ENCODE measurements around the gene MAP10. TPM values are rescaled to one million over a fixed set of nuclear protein-coding genes. Genes with fewer than 3 reads are reported as not detected.
A peak's percentile ranks its signal among the peaks of the same experiment; 100 is the strongest.

MAP10 gene
- total and polyA plus RNA-seq, 2 donors (not counting 1 experiment from before 2014, with no cell fraction given), result 0.98 to 2.6 TPM

GRCh38 chr1:232834066-232834465 is 28.9 kb downstream of the MAP10 start:
- Histone ChIP-seq H3K4me3 (replicated peaks in 1 of 4; ENCODE audit: control extremely low read depth in 1 of 4, insufficient read depth in 1 of 4, low read depth in 3 of 4, low read length in 4 of 4) (no peak overlapping the region), H3K27me3 (ENCODE audit: control insufficient read depth, insufficient read depth, low read length) (no peaks in the 10 kb centered on the region), H3K4me1 (ENCODE audit: control insufficient read depth, extremely low read depth, insufficient read depth, low read length) (no peaks in the 10 kb centered on the region), H3K9ac (ENCODE audit: insufficient read depth, low read length) (no peak overlapping the region), H2AFZ (ENCODE audit: low read length) (no peak overlapping the region), H3K36me3 (ENCODE audit: control insufficient read depth, insufficient read depth, low read length) (no peaks in the 10 kb centered on the region), H3K4me2 (ENCODE audit: extremely low read depth, insufficient read depth, low read length) (no peak overlapping the region), H3K79me2 (ENCODE audit: control insufficient read depth, insufficient read depth, low read length) (no peaks in the 10 kb centered on the region), H4K20me1 (ENCODE audit: control insufficient read depth, extremely low read depth, insufficient read depth, low read length) (no peaks in the 10 kb centered on the region), H3K27ac (ENCODE audit: insufficient read depth, low read length) (no peak overlapping the region), H3K9me3 (ENCODE audit: control insufficient read depth, insufficient read depth, low read depth, low read length) (no peaks in the 10 kb centered on the region)
- TF ChIP-seq CTCF (conservative IDR thresholded peaks at IDR 0.05 in 1 of 2, IDR thresholded peaks at IDR 0.05 in 1 of 2; ENCODE audit: low read depth in 1 of 2, low read length in 2 of 2) (no peak), EZH2 (IDR thresholded peaks at IDR 0.05; ENCODE audit: low read length, missing control alignments) (no peak)
- DNase-seq (ENCODE audit: low read depth in 2 of 2), result peak in 1 of 2 donors; percentile 29

GRCh38 chr1:232835166-232835565 is 29.9 kb downstream of the MAP10 start:
- Histone ChIP-seq H2AFZ (ENCODE audit: low read length) (no peak overlapping the region), H4K20me1 (ENCODE audit: control insufficient read depth, extremely low read depth, insufficient read depth, low read length) (no peaks in the 10 kb centered on the region)

GRCh38 chr1:232837087-232837486 is 31.9 kb downstream of the MAP10 start:
- Histone ChIP-seq H3K27ac (ENCODE audit: insufficient read depth, low read length) (no peak overlapping the region), H3K4me2 (ENCODE audit: extremely low read depth, insufficient read depth, low read length) (no peak overlapping the region), H3K27me3 (ENCODE audit: control insufficient read depth, insufficient read depth, low read length) (no peaks in the 10 kb centered on the region), H2AFZ (ENCODE audit: low read length) (no peak overlapping the region), H3K4me1 (ENCODE audit: control insufficient read depth, extremely low read depth, insufficient read depth, low read length) (no peaks in the 10 kb centered on the region), H3K4me3 (replicated peaks in 1 of 4; ENCODE audit: control extremely low read depth in 1 of 4, insufficient read depth in 1 of 4, low read depth in 3 of 4, low read length in 4 of 4) (no peak overlapping the region), H3K9me3 (ENCODE audit: control insufficient read depth, insufficient read depth, low read depth, low read length) (no peaks in the 10 kb centered on the region), H3K36me3 (ENCODE audit: control insufficient read depth, insufficient read depth, low read length) (no peaks in the 10 kb centered on the region), H3K9ac (ENCODE audit: insufficient read depth, low read length) (no peak overlapping the region), H4K20me1 (ENCODE audit: control insufficient read depth, extremely low read depth, insufficient read depth, low read length) (no peaks in the 10 kb centered on the region), H3K79me2 (ENCODE audit: control insufficient read depth, insufficient read depth, low read length) (no peaks in the 10 kb centered on the region)
- peak; percentile 8 to 36 for DNase-seq (ENCODE audit: low read depth in 2 of 2)
- TF ChIP-seq EZH2 (IDR thresholded peaks at IDR 0.05; ENCODE audit: low read length, missing control alignments) (no peak), CTCF (conservative IDR thresholded peaks at IDR 0.05 in 1 of 2, IDR thresholded peaks at IDR 0.05 in 1 of 2; ENCODE audit: low read depth in 1 of 2, low read length in 2 of 2) (no peak)

More at GRCh38 chr1:232835166-232835565, 29.9 kb downstream of the MAP10 start:
- Histone ChIP-seq H3K4me3 (replicated peaks in 1 of 4; ENCODE audit: control extremely low read depth in 1 of 4, insufficient read depth in 1 of 4, low read depth in 3 of 4, low read length in 4 of 4) (no peak overlapping the region), H3K9me3 (ENCODE audit: control insufficient read depth, insufficient read depth, low read depth, low read length) (no peaks in the 10 kb centered on the region), H3K27me3 (ENCODE audit: control insufficient read depth, insufficient read depth, low read length) (no peaks in the 10 kb centered on the region), H3K79me2 (ENCODE audit: control insufficient read depth, insufficient read depth, low read length) (no peaks in the 10 kb centered on the region), H3K27ac (ENCODE audit: insufficient read depth, low read length) (no peak overlapping the region), H3K4me1 (ENCODE audit: control insufficient read depth, extremely low read depth, insufficient read depth, low read length) (no peaks in the 10 kb centered on the region), H3K4me2 (ENCODE audit: extremely low read depth, insufficient read depth, low read length) (no peak overlapping the region), H3K36me3 (ENCODE audit: control insufficient read depth, insufficient read depth, low read length) (no peaks in the 10 kb centered on the region), H3K9ac (ENCODE audit: insufficient read depth, low read length) (no peak overlapping the region)
- no peak for DNase-seq (ENCODE audit: low read depth in 2 of 2)
- TF ChIP-seq EZH2 (IDR thresholded peaks at IDR 0.05; ENCODE audit: low read length, missing control alignments), result no peak
- TF ChIP-seq CTCF (conservative IDR thresholded peaks at IDR 0.05 in 1 of 2, IDR thresholded peaks at IDR 0.05 in 1 of 2; ENCODE audit: low read depth in 1 of 2, low read length in 2 of 2), result no peak
